Measurements from ENCODE around the gene TBC1D14. TPM values are rescaled to one million over a fixed set of nuclear protein-coding genes. Genes with fewer than 3 reads are reported as not detected.

Gene TBC1D14
- total and polyA plus RNA-seq, 2 of the 4 experiments (the other 2 are of a cell fraction), result 31.7 to 40.7 TPM

GRCh38 chr4:6876440-6876839, 33.2 kb upstream of the TBC1D14 start:
- H3K36me3 ChIP-seq (ENCODE audit: control insufficient read depth, insufficient read depth, low read length), result peaks cover 59% of the 10 kb centered on the region
- H2BK15ac ChIP-seq (ENCODE audit: low read depth, low read length), result no peak overlapping the region
- H3K18ac ChIP-seq (ENCODE audit: low read depth, low read length), result no peak overlapping the region
- H2BK20ac ChIP-seq (ENCODE audit: low read depth, low read length), result no peak overlapping the region
- no peak overlapping the region for H4K5ac ChIP-seq (ENCODE audit: low read depth, low read length)
- TF ChIP-seq ELK1 (IDR thresholded peaks at IDR 0.05; ENCODE audit: borderline replicate concordance, low read depth, low read length), result no peak
- 0 out of 2 replicates have a peak, but pooled peaks have one; percentile 18 for TF ChIP-seq MAFK (IDR thresholded peaks at IDR 0.05; ENCODE audit: low read depth, low read length)
- TF ChIP-seq CHD1 (IDR thresholded peaks at IDR 0.05; ENCODE audit: low read depth, low read length), result no peak
- TF ChIP-seq SMC3 (IDR thresholded peaks at IDR 0.05; ENCODE audit: low read depth, low read length), result no peak
- no peak for TF ChIP-seq MAZ (IDR thresholded peaks at IDR 0.05; ENCODE audit: borderline replicate concordance, low read depth, low read length)
- no peak overlapping the region for H2AK5ac ChIP-seq (ENCODE audit: low read depth, low read length)
- no peaks in the 10 kb centered on the region for H3K9me1 ChIP-seq (ENCODE audit: insufficient read depth, low read length)
- no peak overlapping the region for H4K91ac ChIP-seq (ENCODE audit: insufficient read depth, low read depth, low read length)
- dilution Hi-C loops (cut with HindIII; ENCODE audit: low sequenced_read_pairs, unreplicated experiment), result no loop called here
- no peak overlapping the region for H2AFZ ChIP-seq (replicated peaks; ENCODE audit: low read length, poor library complexity)
- H4K20me1 ChIP-seq (ENCODE audit: insufficient read depth, low read length), result peaks cover 11% of the 10 kb centered on the region
- H4K8ac ChIP-seq (ENCODE audit: low read depth in 2 of 2, low read length in 2 of 2), result no peak overlapping the region
- H3K14ac ChIP-seq (replicated peaks; ENCODE audit: low read depth, low read length), result no peak overlapping the region
- no peaks in the 10 kb centered on the region for H3K9me3 ChIP-seq (ENCODE audit: control insufficient read depth, insufficient read depth, low read length)
- in situ Hi-C loops (cut with MboI; ENCODE audit: low sequenced_read_pairs), result loop anchor here (5.0 kb wide), 1 partner anchor 154 kb away; no protein-coding TSS in a partner anchor
- no CpG with 5 or more reads among the region's 5 CpGs for WGBS, 2 experiments (ENCODE audit: extremely low coverage in 2 of 2, insufficient read length in 1 of 2)
- H3K27ac ChIP-seq (ENCODE audit: insufficient read depth, low read length), result peak overlapping the region; percentile 30; the same call in 1 of the 2 replicates
- DNase-seq (peak; percentile 24), ATAC-seq (ENCODE audit: low read depth) (peak; percentile 55)
- H3K4me3 ChIP-seq (ENCODE audit: insufficient read depth, low read depth, low read length), result no peak overlapping the region
- no peak overlapping the region for H2BK120ac ChIP-seq (ENCODE audit: low read depth, low read length)
- intact Hi-C loops (cut with micrococcal nuclease), result no loop called here
- peaks cover 4% of the 10 kb centered on the region for H3K4me1 ChIP-seq (ENCODE audit: control insufficient read depth, insufficient read depth, low read length)
- no peak overlapping the region for H3K9ac ChIP-seq (ENCODE audit: low read depth, low read length)
- peaks cover 4 to 25% of the 10 kb centered on the region in 2 experiments; a peak in 3 of 4 replicates for H3K79me1 ChIP-seq (ENCODE audit: low read depth in 1 of 2, low read length in 2 of 2)
- BruUV-seq (replicated peaks), result no TSS peak
- H3K27me3 ChIP-seq (ENCODE audit: control insufficient read depth, insufficient read depth, low read length), result no peaks in the 10 kb centered on the region
- no peak overlapping the region for H3K23ac ChIP-seq (ENCODE audit: low read depth, low read length)
- H2AK9ac ChIP-seq (replicated peaks; ENCODE audit: low read depth, low read length, poor library complexity), result peak overlapping the region; percentile 76
- H3K4me2 ChIP-seq (ENCODE audit: low read depth, low read length), result no peak overlapping the region
- ChIA-PET POLR2A (ENCODE audit: unreplicated experiment) (no interaction called here), CTCF (interaction anchor here (0.9 kb wide), 1 partner anchor 156 kb away, joined by 3 read pairs; no protein-coding TSS in a partner anchor)
- H2BK5ac ChIP-seq (ENCODE audit: low read depth, low read length, poor library complexity, severe bottlenecking), result no peak overlapping the region
- no peak overlapping the region for H3K56ac ChIP-seq (ENCODE audit: extremely low read depth, insufficient read depth, low read length)
- no peak overlapping the region for H3K4ac ChIP-seq (ENCODE audit: low read depth, low read length)
